ENCODE results near the gene NIPSNAP2. TPM values are rescaled to one million over a fixed set of nuclear protein-coding genes. Genes with fewer than 3 reads are reported as not detected.
A peak's percentile ranks its signal among the peaks of the same experiment; 100 is the strongest.
"Not testable (repeated sequence)": the region's sequence is repeated elsewhere in the genome, so short reads cannot be mapped to it uniquely, and the experiment has no call there.

Gene NIPSNAP2
- total RNA-seq, 2 experiments from 2014 or later, result 40.7 to 45.9 TPM

DNA sequence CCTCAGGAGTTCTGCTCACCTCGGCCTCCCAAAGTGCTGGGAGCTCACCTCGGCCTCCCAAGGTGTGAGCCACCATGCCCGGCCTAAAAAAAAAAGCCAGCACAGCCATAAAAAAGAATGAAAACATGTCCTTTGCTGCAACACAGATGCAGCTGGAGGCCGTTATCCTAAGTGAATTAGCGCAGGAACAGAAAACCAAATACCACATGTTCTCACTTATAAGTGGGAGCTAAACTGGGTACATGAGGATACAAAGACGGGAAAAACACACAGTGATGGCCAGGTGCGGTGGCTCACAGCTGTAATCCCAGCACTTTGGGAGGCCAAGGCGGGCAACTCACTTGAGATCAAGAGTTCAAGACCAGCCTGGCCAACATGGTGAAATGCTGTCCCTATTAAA lies 66.0 kb downstream of the NIPSNAP2 start:
- intact Hi-C loops (cut with DNase I, micrococcal nuclease), result loop anchor here in 1 of 2 experiments (5.0 kb wide), 1 partner anchor 37 kb away; no protein-coding TSS in a partner anchor
- Mint-ChIP-seq H3K9me3 (no peaks in the 10 kb centered on the region), H3K27me3 (no peaks in the 10 kb centered on the region), H3K27ac (no peak overlapping the region), H3K4me3 (no peak overlapping the region), H3K36me3 (ENCODE audit: low read depth) (no peaks in the 10 kb centered on the region), H3K4me1 (ENCODE audit: low read depth) (peaks cover 6% of the 10 kb centered on the region)
- ChIA-PET POLR2A (no interaction called here), CTCF (no interaction called here)
- Histone ChIP-seq H3K4me1 (ENCODE audit: insufficient read depth, low read length) (peaks cover 12% of the 10 kb centered on the region), H3K27me3 (ENCODE audit: control insufficient read depth in 1 of 2, insufficient read depth in 2 of 2, low read length in 2 of 2) (no peaks in the 10 kb centered on the region), H3K4me3 (ENCODE audit: low read length) (no peak overlapping the region), H3K9me3 (ENCODE audit: control insufficient read depth in 1 of 2, insufficient read depth in 1 of 2, low read length in 2 of 2) (no peaks in the 10 kb centered on the region), H3K27ac (ENCODE audit: low read depth in 1 of 2, low read length in 2 of 2) (no peak overlapping the region), H3K36me3 (ENCODE audit: insufficient read depth, low read length) (no peaks in the 10 kb centered on the region)
- TF ChIP-seq, protein P1, sequence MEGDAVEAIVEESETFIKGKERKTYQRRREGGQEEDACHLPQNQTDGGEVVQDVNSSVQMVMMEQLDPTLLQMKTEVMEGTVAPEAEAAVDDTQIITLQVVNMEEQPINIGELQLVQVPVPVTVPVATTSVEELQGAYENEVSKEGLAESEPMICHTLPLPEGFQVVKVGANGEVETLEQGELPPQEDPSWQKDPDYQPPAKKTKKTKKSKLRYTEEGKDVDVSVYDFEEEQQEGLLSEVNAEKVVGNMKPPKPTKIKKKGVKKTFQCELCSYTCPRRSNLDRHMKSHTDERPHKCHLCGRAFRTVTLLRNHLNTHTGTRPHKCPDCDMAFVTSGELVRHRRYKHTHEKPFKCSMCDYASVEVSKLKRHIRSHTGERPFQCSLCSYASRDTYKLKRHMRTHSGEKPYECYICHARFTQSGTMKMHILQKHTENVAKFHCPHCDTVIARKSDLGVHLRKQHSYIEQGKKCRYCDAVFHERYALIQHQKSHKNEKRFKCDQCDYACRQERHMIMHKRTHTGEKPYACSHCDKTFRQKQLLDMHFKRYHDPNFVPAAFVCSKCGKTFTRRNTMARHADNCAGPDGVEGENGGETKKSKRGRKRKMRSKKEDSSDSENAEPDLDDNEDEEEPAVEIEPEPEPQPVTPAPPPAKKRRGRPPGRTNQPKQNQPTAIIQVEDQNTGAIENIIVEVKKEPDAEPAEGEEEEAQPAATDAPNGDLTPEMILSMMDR (IDR thresholded peaks at IDR 0.05), result no peak
- ATAC-seq (ENCODE audit: poor library complexity) (no peak), DNase-seq (no peak)

DNA sequence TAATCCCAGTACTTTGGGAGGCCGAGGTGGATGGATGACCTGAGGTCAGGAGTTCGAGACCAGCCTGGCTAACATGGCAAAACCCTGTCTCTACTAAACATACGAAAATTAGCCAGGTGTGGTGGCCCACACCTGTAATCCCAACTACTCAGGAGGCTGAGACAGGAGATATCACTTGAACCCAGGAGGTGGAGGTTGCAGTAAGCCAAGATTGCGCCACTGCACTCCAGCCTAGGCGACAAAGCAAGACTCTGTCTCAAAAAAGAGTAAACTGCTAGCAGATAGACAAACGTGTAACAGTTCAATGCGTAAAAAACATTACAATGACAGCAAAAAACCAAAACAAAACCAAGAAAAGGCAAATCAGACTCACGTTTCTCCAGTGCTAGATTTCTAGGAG lies 67.2 kb downstream of the NIPSNAP2 start:
- POLR2A ChIA-PET; H3K27me3 ChIP-seq (ENCODE audit: control insufficient read depth in 1 of 2, insufficient read depth in 2 of 2, low read length in 2 of 2); H3K36me3 Mint-ChIP-seq (ENCODE audit: low read depth); H3K9me3 Mint-ChIP-seq; CTCF ChIA-PET; H3K4me3 ChIP-seq (ENCODE audit: low read length); DNase-seq; ATAC-seq (ENCODE audit: poor library complexity); H3K4me1 Mint-ChIP-seq (ENCODE audit: low read depth); H3K27me3 Mint-ChIP-seq; H3K27ac ChIP-seq (ENCODE audit: low read depth in 1 of 2, low read length in 2 of 2); H3K4me3 Mint-ChIP-seq; H3K27ac Mint-ChIP-seq; H3K36me3 ChIP-seq (ENCODE audit: insufficient read depth, low read length); H3K9me3 ChIP-seq (ENCODE audit: control insufficient read depth in 1 of 2, insufficient read depth in 1 of 2, low read length in 2 of 2): not testable (repeated sequence)
- H3K4me1 ChIP-seq (ENCODE audit: insufficient read depth, low read length), result peaks cover 12% of the 10 kb centered on the region
- intact Hi-C loops (cut with DNase I, micrococcal nuclease), result loop anchor here in 1 of 2 experiments (5.0 kb wide), 1 partner anchor 36 kb away; no protein-coding TSS in a partner anchor

DNA sequence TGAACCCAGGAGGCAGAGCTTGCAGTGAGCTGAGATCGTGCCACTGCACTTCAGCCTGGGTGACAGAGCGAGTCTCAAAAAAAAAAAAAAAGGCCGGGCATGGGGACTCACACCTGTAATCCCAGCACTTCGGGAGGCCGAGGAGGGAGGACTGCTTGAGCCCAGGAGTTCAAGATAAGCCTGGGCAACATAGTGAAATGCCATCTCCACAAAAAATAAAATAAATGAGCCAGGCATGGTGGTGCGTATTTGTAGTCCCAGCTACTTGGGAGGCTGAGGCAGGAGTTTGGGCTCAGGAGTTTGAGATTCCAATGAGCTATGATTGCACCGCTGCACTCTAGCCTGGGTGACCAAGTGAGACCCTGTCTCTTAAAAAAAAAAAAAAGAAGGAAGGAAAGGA lies 68.2 kb downstream of the NIPSNAP2 start:
- H3K27ac ChIP-seq (ENCODE audit: low read depth in 1 of 2, low read length in 2 of 2); ATAC-seq (ENCODE audit: poor library complexity); H3K27me3 ChIP-seq (ENCODE audit: control insufficient read depth in 1 of 2, insufficient read depth in 2 of 2, low read length in 2 of 2); H3K9me3 ChIP-seq (ENCODE audit: control insufficient read depth in 1 of 2, insufficient read depth in 1 of 2, low read length in 2 of 2); H3K27ac Mint-ChIP-seq; H3K27me3 Mint-ChIP-seq; H3K36me3 ChIP-seq (ENCODE audit: insufficient read depth, low read length); POLR2A ChIA-PET; H3K9me3 Mint-ChIP-seq; CTCF ChIA-PET; H3K4me3 Mint-ChIP-seq; DNase-seq; H3K36me3 Mint-ChIP-seq (ENCODE audit: low read depth); H3K4me1 Mint-ChIP-seq (ENCODE audit: low read depth); H3K4me3 ChIP-seq (ENCODE audit: low read length): not testable (repeated sequence)
- intact Hi-C loops (cut with DNase I, micrococcal nuclease), result loop anchor here in 1 of 2 experiments (5.0 kb wide), 1 partner anchor 35 kb away; no protein-coding TSS in a partner anchor
- H3K4me1 ChIP-seq (ENCODE audit: insufficient read depth, low read length), result peaks cover 12% of the 10 kb centered on the region

DNA sequence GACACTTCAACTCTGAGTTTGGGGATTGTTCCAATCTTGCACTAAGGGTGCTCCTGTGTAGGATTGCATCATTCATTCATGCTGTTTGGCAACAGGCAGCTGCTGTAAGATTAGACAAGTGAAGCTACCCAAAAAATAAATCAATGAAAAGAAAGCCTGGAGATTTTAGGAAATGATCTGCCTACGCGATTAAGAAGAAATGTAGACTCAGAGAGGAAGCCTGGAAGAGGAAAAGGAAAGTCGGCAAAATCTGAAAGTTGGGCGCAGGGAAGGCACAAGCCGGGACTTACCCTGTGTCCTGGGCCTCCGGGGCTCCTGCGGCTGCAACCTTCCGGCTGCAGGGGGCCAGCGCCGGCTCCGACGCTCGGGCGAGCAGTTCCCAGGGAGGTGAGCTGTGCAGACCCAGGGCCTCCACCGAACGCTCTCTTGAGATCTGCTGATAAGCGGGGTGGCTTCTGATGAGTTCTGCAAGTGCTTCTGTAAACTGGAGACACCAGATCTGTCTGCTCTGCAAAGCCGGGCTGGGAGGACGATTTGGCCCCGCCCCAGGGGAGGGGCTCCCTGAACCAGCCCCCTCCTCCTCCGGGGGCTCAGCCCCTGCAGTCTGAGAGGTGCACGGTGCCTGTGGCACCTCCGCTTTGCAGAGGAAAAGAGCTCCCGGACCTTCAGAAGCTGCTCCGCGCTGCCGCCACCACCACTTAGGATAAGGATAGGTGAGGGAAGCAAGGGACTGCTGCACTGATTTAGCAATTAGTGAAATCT lies 69.5 kb downstream of the NIPSNAP2 start:
- H3K4me1 Mint-ChIP-seq (ENCODE audit: low read depth), result peaks cover 6% of the 10 kb centered on the region
- intact Hi-C loops (cut with DNase I, micrococcal nuclease), result loop anchor here (2.0 to 5.0 kb wide), 3 partner anchors 17 to 41 kb away; partner anchors contain the start of genes CCT6A (in 2 of the 2) and PSPH (in 2 of the 2)
- H3K4me3 Mint-ChIP-seq, result peak overlapping the region; percentile 85
- Histone ChIP-seq H3K9me3 (ENCODE audit: control insufficient read depth in 1 of 2, insufficient read depth in 1 of 2, low read length in 2 of 2) (no peaks in the 10 kb centered on the region), H3K27me3 (ENCODE audit: control insufficient read depth in 1 of 2, insufficient read depth in 2 of 2, low read length in 2 of 2) (no peaks in the 10 kb centered on the region), H3K36me3 (ENCODE audit: insufficient read depth, low read length) (no peaks in the 10 kb centered on the region), H3K4me3 (ENCODE audit: low read length) (peak overlapping the region; percentile 67), H3K4me1 (ENCODE audit: insufficient read depth, low read length) (peaks cover 12% of the 10 kb centered on the region), H3K27ac (ENCODE audit: low read depth in 1 of 2, low read length in 2 of 2) (peak overlapping the region in 1 of 2 donors; percentile 30)
- peak overlapping the region; percentile 36 for H3K27ac Mint-ChIP-seq
- no peaks in the 10 kb centered on the region for H3K9me3 Mint-ChIP-seq
- CTCF ChIA-PET, result interaction anchor here (1.8 kb wide), 1 partner anchor 31 kb away, joined by 11 read pairs; the partner anchor contains the start of gene SUMF2
- DNase-seq (peak; percentile 52 to 87 (median 70)), ATAC-seq (ENCODE audit: poor library complexity) (peak; percentile 98)
- TF ChIP-seq, protein P1 (IDR thresholded peaks at IDR 0.05), result peak; percentile 37
- no peaks in the 10 kb centered on the region for H3K36me3 Mint-ChIP-seq (ENCODE audit: low read depth)
- H3K27me3 Mint-ChIP-seq, result no peaks in the 10 kb centered on the region
- POLR2A ChIA-PET, result interaction anchor here (1.0 to 1.5 kb wide), 5 partner anchors 17 to 668 kb away, joined by 3 to 21 read pairs (median 5); partner anchors contain the start of genes CCT6A, CHCHD2, LANCL2 and PSPH
